H1 (cell line): ENCODE data around the gene RIPOR3. TPM values are rescaled to one million over a fixed set of nuclear protein-coding genes. Genes with fewer than 3 reads are reported as not detected.

ENCODE experiments used
- CTCF ChIA-PET: fragments of 300-600 bp; sonication (Branson Sonifier 250); formaldehyde crosslinking; loops from one replicate; lab custom pipeline; 2021; ENCODE audit not compliant: partially characterized antibody; lab: Charles Lee
- POLR2A ChIA-PET: fragments of 300-600 bp; sonication (Branson Sonifier 250); formaldehyde crosslinking; loops from one replicate; lab custom pipeline; 2021; ENCODE audit warnings: inconsistent platforms; ENCODE audit not compliant: partially characterized antibody; lab: Charles Lee
- DNase-seq, 2 experiments: peaks; one replicate each; pipeline versions ENCODE4 v3.0.0 to v3.0.0-alpha.2; 2010 to 2022; ENCODE audit warnings: low spot score in 2 of 2, low read depth in 1 of 2, mixed read lengths in 1 of 2
- FAIRE-seq: peaks from 2 replicates; lab custom pipeline; 2011; peaks lifted over from hg19 to GRCh38; lab: Jason Lieb, UNC
- H2AFZ ChIP-seq: 2 replicates; pipeline ENCODE4 v1.8.1; 2012; ENCODE audit warnings: low read length, inconsistent platforms
- H2AK5ac ChIP-seq: 2 replicates; pipeline ENCODE4 v1.6.1; 2013; ENCODE audit warnings: low read depth, low read length
- H2BK120ac ChIP-seq: replicated peaks from 2 replicates; pipeline ENCODE3; 2013; ENCODE audit warnings: low read depth, low read length, inconsistent platforms
- H2BK12ac ChIP-seq: 2 replicates; pipeline ENCODE4 v1.6.1; 2013; ENCODE audit warnings: low read depth, low read length
- H2BK15ac ChIP-seq: 2 replicates; pipeline ENCODE4 v1.6.1; 2013; ENCODE audit warnings: low read length
- H2BK20ac ChIP-seq: 2 replicates; pipeline ENCODE4 v1.6.1; 2013; ENCODE audit warnings: low read length
- H2BK5ac ChIP-seq: 2 replicates; pipeline ENCODE4 v1.6.1; 2013; ENCODE audit warnings: low read depth, low read length
- H3K14ac ChIP-seq: 2 replicates; pipeline ENCODE4 v1.6.1; 2013; ENCODE audit warnings: inconsistent platforms; ENCODE audit not compliant: insufficient read length
- H3K18ac ChIP-seq: 2 replicates; pipeline ENCODE4 v1.6.1; 2013; ENCODE audit warnings: low read length; ENCODE audit errors: extremely low read depth
- H3K23ac ChIP-seq: 2 replicates; pipeline ENCODE4 v1.6.1; 2013; ENCODE audit warnings: inconsistent platforms; ENCODE audit not compliant: insufficient read length
- H3K23me2 ChIP-seq: 2 replicates; pipeline ENCODE4 v1.6.1; 2013; ENCODE audit warnings: low read depth, low read length
- H3K27ac ChIP-seq: 2 replicates; pipeline ENCODE4 v1.6.1; 2011; ENCODE audit warnings: low read depth, low read length, inconsistent platforms
- H3K27me3 ChIP-seq, 4 experiments: replicated peaks in 1 of 4; 1 replicate in 1 of 4; 2 replicates in 3 of 4; pipeline versions ENCODE4 v1.6.1 to v1.8.1; 2011 to 2013; ENCODE audit warnings: low read length in 3 of 4, mild to moderate bottlenecking in 3 of 4, inconsistent platforms in 2 of 4, mixed read lengths in 2 of 4, moderate library complexity in 1 of 4; ENCODE audit not compliant: control insufficient read depth in 3 of 4, insufficient read depth in 3 of 4; ENCODE audit errors: extremely low read depth in 1 of 4
- H3K36me3 ChIP-seq, 4 experiments: 2 replicates each; pipeline versions ENCODE4 v1.6.1 to v1.8.1; 2011 to 2013; ENCODE audit warnings: mild to moderate bottlenecking in 4 of 4, low read length in 3 of 4, moderate library complexity in 2 of 4, control low read depth in 1 of 4, inconsistent platforms in 1 of 4; ENCODE audit not compliant: insufficient read depth in 4 of 4, control insufficient read depth in 2 of 4
- H3K4ac ChIP-seq: replicated peaks from 2 replicates; pipeline ENCODE3; 2013; ENCODE audit warnings: low read length, low read depth, mixed read lengths, inconsistent platforms; ENCODE audit not compliant: insufficient read length
- H3K4me1 ChIP-seq, 4 experiments: replicated peaks in 1 of 4; 1 replicate in 1 of 4; 2 replicates in 3 of 4; pipeline versions ENCODE4 v1.6.1 to v1.8.1; 2011 to 2013; ENCODE audit warnings: low read length in 3 of 4, inconsistent platforms in 2 of 4, mixed read lengths in 1 of 4; ENCODE audit not compliant: insufficient read depth in 4 of 4, control insufficient read depth in 3 of 4
- H3K4me2 ChIP-seq, 2 experiments: 2 replicates each; pipeline versions ENCODE4 v1.6.1 to v1.8.1; 2011 to 2013; ENCODE audit warnings: low read depth in 2 of 2, low read length in 2 of 2, control low read depth in 1 of 2, inconsistent platforms in 1 of 2, mild to moderate bottlenecking in 1 of 2; ENCODE audit not compliant: insufficient read depth in 1 of 2
- H3K4me3 ChIP-seq, 4 experiments: fragments of 200-600, 300-600 bp in 1 of 4; sonication (generic), shearing (Covaris generic), sonication (Bioruptor Twin) in 1 of 4; 2 replicates each; pipeline versions ENCODE4 v1.5.1 to v1.8.1; 2011 to 2016; ENCODE audit warnings: low read length in 4 of 4, low read depth in 3 of 4, control low read depth in 2 of 4, inconsistent platforms in 2 of 4, mild to moderate bottlenecking in 2 of 4, mixed read lengths in 1 of 4, moderate library complexity in 1 of 4; ENCODE audit not compliant: insufficient read depth in 2 of 4; ENCODE audit errors: extremely low read depth in 1 of 4
- H3K56ac ChIP-seq: replicated peaks from 2 replicates; pipeline ENCODE3; 2013; ENCODE audit warnings: low read depth, mild to moderate bottlenecking, mixed read lengths, low read length, inconsistent platforms; ENCODE audit not compliant: insufficient read length
- H3K79me1 ChIP-seq: 2 replicates; pipeline ENCODE4 v1.6.1; 2013; ENCODE audit warnings: low read depth, low read length, control low read depth
- H3K79me2 ChIP-seq, 2 experiments: 2 replicates each; pipeline versions ENCODE4 v1.6.1 to v1.8.1; 2012 to 2013; ENCODE audit warnings: low read length in 2 of 2, mild to moderate bottlenecking in 2 of 2, inconsistent platforms in 1 of 2; ENCODE audit not compliant: insufficient read depth in 2 of 2, control insufficient read depth in 1 of 2
- H3K9ac ChIP-seq, 4 experiments: replicated peaks in 1 of 4; 1 replicate in 1 of 4; 2 replicates in 3 of 4; pipeline versions ENCODE4 v1.6.1 to v1.8.1; 2011 to 2013; ENCODE audit warnings: low read depth in 3 of 4, low read length in 3 of 4, control low read depth in 2 of 4, mild to moderate bottlenecking in 2 of 4, moderate library complexity in 2 of 4, inconsistent platforms in 1 of 4; ENCODE audit errors: extremely low read depth in 1 of 4
- H3K9me3 ChIP-seq, 2 experiments: 2 replicates each; pipeline versions ENCODE4 v1.6.1 to v1.8.1; 2012 to 2013; ENCODE audit warnings: mild to moderate bottlenecking in 2 of 2, moderate library complexity in 2 of 2, control low read depth in 1 of 2, inconsistent platforms in 1 of 2, low read depth in 1 of 2, low read length in 1 of 2, mixed read lengths in 1 of 2; ENCODE audit not compliant: insufficient read depth in 2 of 2
- H4K20me1 ChIP-seq, 2 experiments: replicated peaks in 1 of 2; 2 replicates each; pipeline versions ENCODE3 to v1.8.1; 2011 to 2013; ENCODE audit warnings: inconsistent platforms in 2 of 2, low read length in 2 of 2, mild to moderate bottlenecking in 1 of 2; ENCODE audit not compliant: insufficient read depth in 2 of 2, control insufficient read depth in 1 of 2
- H4K5ac ChIP-seq: 2 replicates; pipeline ENCODE4 v1.6.1; 2013; ENCODE audit warnings: low read length, low read depth, mixed read lengths, inconsistent platforms; ENCODE audit not compliant: insufficient read length
- H4K8ac ChIP-seq: 2 replicates; pipeline ENCODE4 v1.8.0; 2013; ENCODE audit warnings: mild to moderate bottlenecking, moderate library complexity, low read length, inconsistent platforms; ENCODE audit not compliant: insufficient read depth; ENCODE audit errors: extremely low read depth
- H4K91ac ChIP-seq: replicated peaks from 2 replicates; pipeline ENCODE3; 2013; ENCODE audit warnings: low read length, mixed read lengths, inconsistent platforms; ENCODE audit not compliant: insufficient read length
- BCL11A ChIP-seq, 2 experiments: IDR thresholded peaks; one replicate each; pipeline ENCODE4 v1.6.1; 2011; ENCODE audit warnings: low read depth in 2 of 2, low read length in 2 of 2, mild to moderate bottlenecking in 2 of 2
- HDAC6 ChIP-seq: IDR thresholded peaks from one replicate; pipeline ENCODE4 v1.7.1; 2012; ENCODE audit warnings: low read depth, mild to moderate bottlenecking, inconsistent platforms, low read length, moderate library complexity
- RAD21 ChIP-seq, 2 experiments: IDR thresholded peaks in 1 of 2; conservative IDR thresholded peaks in 1 of 2; 2 replicates each; pipeline ENCODE4 v1.6.1; 2011; ENCODE audit warnings: low read depth in 2 of 2, low read length in 2 of 2, improper control_type of control experiment in 1 of 2, inconsistent platforms in 1 of 2, mild to moderate bottlenecking in 1 of 2, moderate library complexity in 1 of 2
- USF2 ChIP-seq: IDR thresholded peaks from 2 replicates; pipeline ENCODE4 v1.6.1; 2011; ENCODE audit warnings: low read length, improper control_type of control experiment
- WGBS, 2 experiments: shearing (Covaris generic) in 1 of 2; methylation state at CpG; one replicate each; pipeline versions ENCODE4 v1.1.6 to v1.1.7; 2013 to 2015; ENCODE audit warnings: low lambda C conversion rate in 2 of 2, mixed read lengths in 2 of 2, inconsistent platforms in 1 of 2, low coverage in 1 of 2, missing lambda C conversion rate in 1 of 2; ENCODE audit not compliant: insufficient replicate concordance in 2 of 2, insufficient coverage in 1 of 2, insufficient read length in 1 of 2; ENCODE audit errors: extremely low coverage in 1 of 2, missing lambda C conversion rate in 1 of 2; 5-methylcytosine and 5-hydroxymethylcytosine counted together
- polyA plus RNA-seq, 7 experiments: library from polyadenylated mRNA; depleted of rRNA in 3 of 7; stranded (reverse) in 5 of 7; unstranded in 2 of 7; fragments of >200 nt in 5 of 7; fragments of 200-250 nt in 2 of 7; gene quantifications; 1 replicate in 5 of 7; 2 replicates in 1 of 7; 4 replicates in 1 of 7; pipeline versions ENCODE4 v1.2.1 to v1.2.3, GENCODE V29; 2011 to 2013; ENCODE audit warnings: missing spikeins in 2 of 7, mixed read lengths in 2 of 7
- total RNA-seq: library from RNA; stranded (reverse); fragmentation: NEBNext Ultra II Directional; extraction: Animal tissue kit (Norgen Biotek cat#: 25700); gene quantifications from 2 replicates; pipeline ENCODE4 v1.2.1, GENCODE V29; 2021
- TF ChIP-seq, protein P1 (sequence below), 3 experiments: IDR thresholded peaks; 1 replicate in 2 of 3; 2 replicates in 1 of 3; pipeline versions ENCODE4 v1.5.1 to v1.6.1; 2011; ENCODE audit warnings: low read length in 3 of 3, mild to moderate bottlenecking in 3 of 3, inconsistent platforms in 2 of 3, low read depth in 1 of 3, moderate library complexity in 1 of 3; ENCODE audit not compliant: insufficient read depth in 1 of 3; ENCODE audit errors: control extremely low read depth in 1 of 3

Gene RIPOR3
- total and polyA plus RNA-seq, 2 of the 8 experiments (the other 6 are each of a cell fraction or from before 2014, with no cell fraction given), result 3.6 to 4.5 TPM

GRCh38 chr20:50713657-50714101 is 22.3 kb upstream of the RIPOR3 start:
- peak overlapping the region; percentile 65 for H4K5ac ChIP-seq
- H2AFZ ChIP-seq, result peak overlapping the region; percentile 100
- no peaks in the 10 kb centered on the region for H3K36me3 ChIP-seq
- no peak overlapping the region for H4K91ac ChIP-seq
- no peak overlapping the region for H2BK12ac ChIP-seq
- H4K8ac ChIP-seq, result no peak overlapping the region
- H2BK15ac ChIP-seq, result 0 out of 2 replicates have a peak overlapping the region, but pooled peaks have one; percentile 74
- no peak overlapping the region for H3K23ac ChIP-seq
- TF ChIP-seq USF2, result no peak
- peak; percentile 65 to 76 for TF ChIP-seq RAD21 (IDR thresholded peaks at IDR 0.05 in 1 of 2, conservative IDR thresholded peaks at IDR 0.05 in 1 of 2; ENCODE audit: low read depth in 2 of 2, low read length in 2 of 2)
- no peak for TF ChIP-seq HDAC6
- TF ChIP-seq BCL11A (IDR thresholded peaks at IDR 0.05; ENCODE audit: low read depth in 2 of 2, low read length in 2 of 2), result no peak
- TF ChIP-seq, protein P1, sequence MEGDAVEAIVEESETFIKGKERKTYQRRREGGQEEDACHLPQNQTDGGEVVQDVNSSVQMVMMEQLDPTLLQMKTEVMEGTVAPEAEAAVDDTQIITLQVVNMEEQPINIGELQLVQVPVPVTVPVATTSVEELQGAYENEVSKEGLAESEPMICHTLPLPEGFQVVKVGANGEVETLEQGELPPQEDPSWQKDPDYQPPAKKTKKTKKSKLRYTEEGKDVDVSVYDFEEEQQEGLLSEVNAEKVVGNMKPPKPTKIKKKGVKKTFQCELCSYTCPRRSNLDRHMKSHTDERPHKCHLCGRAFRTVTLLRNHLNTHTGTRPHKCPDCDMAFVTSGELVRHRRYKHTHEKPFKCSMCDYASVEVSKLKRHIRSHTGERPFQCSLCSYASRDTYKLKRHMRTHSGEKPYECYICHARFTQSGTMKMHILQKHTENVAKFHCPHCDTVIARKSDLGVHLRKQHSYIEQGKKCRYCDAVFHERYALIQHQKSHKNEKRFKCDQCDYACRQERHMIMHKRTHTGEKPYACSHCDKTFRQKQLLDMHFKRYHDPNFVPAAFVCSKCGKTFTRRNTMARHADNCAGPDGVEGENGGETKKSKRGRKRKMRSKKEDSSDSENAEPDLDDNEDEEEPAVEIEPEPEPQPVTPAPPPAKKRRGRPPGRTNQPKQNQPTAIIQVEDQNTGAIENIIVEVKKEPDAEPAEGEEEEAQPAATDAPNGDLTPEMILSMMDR (IDR thresholded peaks at IDR 0.05; ENCODE audit: control extremely low read depth in 1 of 3, insufficient read depth in 1 of 3, low read depth in 1 of 3, low read length in 3 of 3), result peak; percentile 46 to 68 (median 66)
- H3K14ac ChIP-seq, result no peak overlapping the region
- no peak overlapping the region for H3K27ac ChIP-seq
- CTCF ChIA-PET, result interaction anchor here (0.7 to 8.9 kb wide), 28 partner anchors 10 to 236 kb away, joined by 3 to 61 read pairs (median 4); no protein-coding TSS in a partner anchor
- no peaks in the 10 kb centered on the region for H3K23me2 ChIP-seq
- H3K18ac ChIP-seq, result no peak overlapping the region
- no peak overlapping the region for H2BK120ac ChIP-seq
- H3K9me3 ChIP-seq, result no peaks in the 10 kb centered on the region
- no peaks in the 10 kb centered on the region for H3K79me1 ChIP-seq
- no peak overlapping the region for H3K4me3 ChIP-seq
- no peaks in the 10 kb centered on the region for H4K20me1 ChIP-seq
- H3K27me3 ChIP-seq, result no peaks in the 10 kb centered on the region
- no peak overlapping the region for H3K56ac ChIP-seq
- no peaks in the 10 kb centered on the region for H3K79me2 ChIP-seq
- H2BK5ac ChIP-seq, result no peak overlapping the region
- H3K4ac ChIP-seq, result no peak overlapping the region
- WGBS, 2 experiments, result 67% methylated on average over 7 of the region's 7 CpGs; no CpG with 5 or more reads in 1 of the 2 experiments
- no peak overlapping the region for H2AK5ac ChIP-seq
- POLR2A ChIA-PET, result interaction anchor here (1.1 to 1.2 kb wide), 2 partner anchors 11 to 16 kb away, joined by 3 to 4 read pairs; no protein-coding TSS in a partner anchor
- H3K4me2 ChIP-seq, result no peak overlapping the region
- H2BK20ac ChIP-seq, result no peak overlapping the region
- no peak for FAIRE-seq
- H3K9ac ChIP-seq, result no peak overlapping the region
- H3K4me1 ChIP-seq, result peaks cover 0 to 3% (median 2%) of the 10 kb centered on the region in 4 experiments; a peak in 1 of 7 replicates
- peak in 1 of 2 experiments; percentile 56 for DNase-seq
